Astrocyte (in vitro differentiated cells and primary cell): ENCODE measurements around the gene DACH2.

Experiments used
- EZH2 ChIP-seq: IDR thresholded peaks from 2 replicates; pipeline ENCODE4 v1.6.1; 2012; ENCODE audit warnings: mild to moderate bottlenecking, low read length, inconsistent platforms; ENCODE audit not compliant: insufficient read depth
- TF ChIP-seq, protein P1 (sequence below): IDR thresholded peaks from 2 replicates; pipeline ENCODE4 v1.5.1; 2011; ENCODE audit warnings: low read depth, mild to moderate bottlenecking, inconsistent platforms, low read length, moderate library complexity; ENCODE audit not compliant: insufficient read depth

GRCh38 chrX:86379209-86379608, 231.0 kb downstream of the DACH2 start:
- TF ChIP-seq, protein P1, sequence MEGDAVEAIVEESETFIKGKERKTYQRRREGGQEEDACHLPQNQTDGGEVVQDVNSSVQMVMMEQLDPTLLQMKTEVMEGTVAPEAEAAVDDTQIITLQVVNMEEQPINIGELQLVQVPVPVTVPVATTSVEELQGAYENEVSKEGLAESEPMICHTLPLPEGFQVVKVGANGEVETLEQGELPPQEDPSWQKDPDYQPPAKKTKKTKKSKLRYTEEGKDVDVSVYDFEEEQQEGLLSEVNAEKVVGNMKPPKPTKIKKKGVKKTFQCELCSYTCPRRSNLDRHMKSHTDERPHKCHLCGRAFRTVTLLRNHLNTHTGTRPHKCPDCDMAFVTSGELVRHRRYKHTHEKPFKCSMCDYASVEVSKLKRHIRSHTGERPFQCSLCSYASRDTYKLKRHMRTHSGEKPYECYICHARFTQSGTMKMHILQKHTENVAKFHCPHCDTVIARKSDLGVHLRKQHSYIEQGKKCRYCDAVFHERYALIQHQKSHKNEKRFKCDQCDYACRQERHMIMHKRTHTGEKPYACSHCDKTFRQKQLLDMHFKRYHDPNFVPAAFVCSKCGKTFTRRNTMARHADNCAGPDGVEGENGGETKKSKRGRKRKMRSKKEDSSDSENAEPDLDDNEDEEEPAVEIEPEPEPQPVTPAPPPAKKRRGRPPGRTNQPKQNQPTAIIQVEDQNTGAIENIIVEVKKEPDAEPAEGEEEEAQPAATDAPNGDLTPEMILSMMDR, result no peak
- TF ChIP-seq EZH2, result no peak
